SU-DHL-6 (cell line): ENCODE measurements around the gene ZFYVE9.

Experiments used
- H2AFZ ChIP-seq: fragments of 200-600 bp; sonication (generic); 2 replicates; pipeline ENCODE4 v1.6.1; 2014; ENCODE audit warnings: low read depth, mild to moderate bottlenecking, moderate library complexity, mixed read lengths, antibody characterized with exemption, low read length; ENCODE audit not compliant: severe bottlenecking
- H3F3A ChIP-seq: fragments of 200-600 bp; shearing (Covaris generic); 2 replicates; pipeline ENCODE4 v1.6.0; 2016; ENCODE audit warnings: antibody characterized with exemption, mild to moderate bottlenecking; ENCODE audit not compliant: insufficient read depth
- H3K27ac ChIP-seq: fragments of 200-600 bp; sonication (generic); 2 replicates; pipeline ENCODE4 v1.5.1; 2016; ENCODE audit warnings: low read depth, mild to moderate bottlenecking, low read length, moderate library complexity, mixed read lengths
- H3K27me3 ChIP-seq: fragments of 200-600 bp; sonication (generic), shearing (Covaris generic); 2 replicates; pipeline ENCODE4 v1.6.0; 2014; ENCODE audit warnings: mild to moderate bottlenecking, low read length
- H3K36me3 ChIP-seq: fragments of 200-600 bp; sonication (generic); 2 replicates; pipeline ENCODE4 v1.6.1; 2014; ENCODE audit warnings: mild to moderate bottlenecking, low read length, mixed read lengths
- H3K4me2 ChIP-seq: fragments of 300-600, 200-600 bp; shearing (Covaris generic), sonication (generic); 2 replicates; pipeline ENCODE4 v1.6.0; 2014; ENCODE audit warnings: low read length, low read depth, mild to moderate bottlenecking; ENCODE audit not compliant: poor library complexity, severe bottlenecking
- H3K4me3 ChIP-seq: fragments of 200-600 bp; sonication (generic); 2 replicates; pipeline ENCODE4 v1.5.1; 2014; ENCODE audit warnings: antibody characterized with exemption, low read length, mild to moderate bottlenecking, mixed read lengths; ENCODE audit not compliant: insufficient read depth, poor library complexity, severe bottlenecking
- H3K79me2 ChIP-seq: fragments of 200-600 bp; sonication (generic); 2 replicates; pipeline ENCODE4 v1.6.1; 2014; ENCODE audit warnings: mild to moderate bottlenecking, low read length, moderate library complexity; ENCODE audit not compliant: insufficient read depth
- H3K9ac ChIP-seq: fragments of 200-600 bp; sonication (generic); 2 replicates; pipeline ENCODE4 v1.7.0; 2014; ENCODE audit warnings: mild to moderate bottlenecking, low read length
- H3K9me2 ChIP-seq: fragments of 200-600 bp; sonication (generic); replicated peaks from 2 replicates; pipeline ENCODE4 v1.6.1; 2014; ENCODE audit warnings: low read length; ENCODE audit not compliant: insufficient read depth
- H3K9me3 ChIP-seq: fragments of 200-600 bp; sonication (generic); 2 replicates; pipeline ENCODE4 v1.6.1; 2014; ENCODE audit warnings: low read length, mixed read lengths; ENCODE audit not compliant: insufficient read depth
- H4K20me1 ChIP-seq: fragments of 200-600 bp; sonication (generic); 2 replicates; pipeline ENCODE4 v1.6.1; 2014; ENCODE audit warnings: low read depth, mild to moderate bottlenecking, antibody characterized with exemption, low read length, moderate library complexity, mixed read lengths
- CTCF ChIP-seq: fragments of 200-600 bp; sonication (generic); IDR thresholded peaks from one replicate; pipeline ENCODE4 v1.5.1; 2017; ENCODE audit warnings: antibody characterized with exemption, mild to moderate bottlenecking, low read length, moderate library complexity; ENCODE audit not compliant: insufficient read depth, poor library complexity, severe bottlenecking
- EZH2phosphoT487 ChIP-seq: fragments of 200-600 bp; sonication (generic), shearing (Covaris generic); conservative IDR thresholded peaks from 2 replicates; pipeline ENCODE4 v1.6.1; 2018; ENCODE audit warnings: mild to moderate bottlenecking, antibody characterized with exemption, low read length, moderate library complexity, mixed read lengths

ZFYVE9 gene

GRCh38 chr1:52306227-52307006 is 164.5 kb downstream of the ZFYVE9 start:
- no peak overlapping the region for H3K27ac ChIP-seq
- no peaks in the 10 kb centered on the region for H3K79me2 ChIP-seq
- TF ChIP-seq EZH2phosphoT487: no peak
- TF ChIP-seq CTCF: no peak
- no peaks in the 10 kb centered on the region for H3K9me3 ChIP-seq
- no peaks in the 10 kb centered on the region for H3K27me3 ChIP-seq
- no peak overlapping the region for H3K4me3 ChIP-seq
- H3K9me2 ChIP-seq: no peaks in the 10 kb centered on the region
- no peaks in the 10 kb centered on the region for H3F3A ChIP-seq
- no peak overlapping the region for H3K9ac ChIP-seq
- no peak overlapping the region for H3K4me2 ChIP-seq
- no peaks in the 10 kb centered on the region for H3K36me3 ChIP-seq
- H4K20me1 ChIP-seq: no peaks in the 10 kb centered on the region
- no peak overlapping the region for H2AFZ ChIP-seq

GRCh38 chr1:52321061-52321460 is 179.2 kb downstream of the ZFYVE9 start:
- no peaks in the 10 kb centered on the region for H3K79me2 ChIP-seq
- H3K4me3 ChIP-seq: no peak overlapping the region
- H3K4me2 ChIP-seq: no peak overlapping the region
- no peaks in the 10 kb centered on the region for H4K20me1 ChIP-seq
- H3K27ac ChIP-seq: no peak overlapping the region
- no peak overlapping the region for H2AFZ ChIP-seq
- H3K27me3 ChIP-seq: no peaks in the 10 kb centered on the region
- no peaks in the 10 kb centered on the region for H3F3A ChIP-seq
- TF ChIP-seq CTCF (no peak), EZH2phosphoT487 (no peak)
- H3K9me3 ChIP-seq: no peaks in the 10 kb centered on the region
- no peak overlapping the region for H3K9ac ChIP-seq
- H3K9me2 ChIP-seq: no peaks in the 10 kb centered on the region
- no peaks in the 10 kb centered on the region for H3K36me3 ChIP-seq

- Histone ChIP-seq H3K9me2 (no peaks in the 10 kb centered on the region), H3K4me3 (no peak overlapping the region), H3K27me3 (no peaks in the 10 kb centered on the region), H3F3A (no peaks in the 10 kb centered on the region), H4K20me1 (no peaks in the 10 kb centered on the region), H2AFZ (no peak overlapping the region), H3K27ac (no peak overlapping the region), H3K79me2 (no peaks in the 10 kb centered on the region), H3K36me3 (no peaks in the 10 kb centered on the region), H3K9me3 (no peaks in the 10 kb centered on the region), H3K4me2 (no peak overlapping the region), H3K9ac (no peak overlapping the region)
- TF ChIP-seq CTCF: no peak
Observed at GRCh38 chr1:52323731-52324130, 181.8 kb downstream of the ZFYVE9 start.
